Inflammatory macrophage (primary cell): ENCODE results near the gene FOXJ2.
A peak's percentile ranks its signal among the peaks of the same experiment; 100 is the strongest.
"Not testable (repeated sequence)": the region's sequence is repeated elsewhere in the genome, so short reads cannot be mapped to it uniquely, and the experiment has no call there.

ENCODE experiments used
- DNase-seq, 2 donors: peaks; one replicate each; pipeline ENCODE4 v3.0.0-alpha.2; 2020 to 2022

Gene FOXJ2

DNA sequence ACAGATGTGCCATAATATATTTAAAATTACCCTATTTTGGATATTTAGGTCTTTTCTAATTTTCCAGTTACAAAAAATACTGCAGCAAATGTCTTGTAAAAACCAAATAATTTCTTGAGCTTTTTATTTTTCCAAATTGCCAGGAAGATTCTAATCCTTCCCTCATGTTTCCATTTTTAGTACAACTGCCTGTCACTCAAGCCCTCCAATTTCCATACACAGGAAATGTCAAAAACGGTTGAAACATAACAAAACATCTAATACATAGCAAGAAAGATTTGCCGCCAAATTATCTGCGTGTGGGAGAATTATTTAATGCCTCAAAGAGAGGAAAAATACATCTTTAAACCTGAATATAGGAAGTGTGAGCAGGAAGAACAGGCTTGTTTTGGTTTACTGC, 2.3 kb upstream of the FOXJ2 start:
- DNase-seq = no peak

- not testable (repeated sequence) for DNase-seq
Measured at GRCh38 chr12:8031017-8031416, 1.5 kb upstream of the FOXJ2 start.

- no peak for DNase-seq
Measured at GRCh38 chr12:8031872-8032241, 659 bp upstream of the FOXJ2 start.

- peak in 1 of 2 donors; percentile 22 for DNase-seq
Measured at GRCh38 chr12:8033153-8034044, 883 bp downstream of the FOXJ2 start.

GRCh38 chr12:8034802-8035201, 2.3 kb downstream of the FOXJ2 start:
- no peak for DNase-seq

DNA sequence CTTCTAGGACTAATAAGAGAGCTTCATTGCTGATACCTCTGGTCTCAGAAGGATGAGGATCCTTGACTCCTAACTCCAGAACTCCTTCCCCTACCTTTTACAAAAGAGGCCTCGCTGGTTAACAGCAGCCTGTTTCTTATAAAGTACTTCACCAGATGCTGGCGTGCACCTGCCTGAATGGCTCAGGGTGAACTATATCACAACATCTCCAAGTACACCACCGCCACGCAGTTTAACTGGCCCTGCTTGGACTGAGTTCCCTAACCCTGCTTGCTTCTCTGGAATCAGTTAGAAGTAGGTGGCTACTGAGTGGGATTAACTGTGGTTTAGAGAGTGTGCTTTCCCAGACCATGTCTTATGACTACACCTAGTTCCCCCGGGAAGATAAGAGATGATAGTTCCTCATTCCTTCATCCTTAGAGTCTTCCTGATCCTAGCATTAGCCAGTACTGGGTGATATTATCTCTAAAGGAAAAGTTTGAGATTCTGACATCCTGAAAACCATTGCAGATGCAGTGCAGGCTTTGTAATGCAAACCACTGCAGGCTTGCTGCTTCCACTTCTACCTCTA, 3.0 kb downstream of the FOXJ2 start:
- no peak for DNase-seq

DNA sequence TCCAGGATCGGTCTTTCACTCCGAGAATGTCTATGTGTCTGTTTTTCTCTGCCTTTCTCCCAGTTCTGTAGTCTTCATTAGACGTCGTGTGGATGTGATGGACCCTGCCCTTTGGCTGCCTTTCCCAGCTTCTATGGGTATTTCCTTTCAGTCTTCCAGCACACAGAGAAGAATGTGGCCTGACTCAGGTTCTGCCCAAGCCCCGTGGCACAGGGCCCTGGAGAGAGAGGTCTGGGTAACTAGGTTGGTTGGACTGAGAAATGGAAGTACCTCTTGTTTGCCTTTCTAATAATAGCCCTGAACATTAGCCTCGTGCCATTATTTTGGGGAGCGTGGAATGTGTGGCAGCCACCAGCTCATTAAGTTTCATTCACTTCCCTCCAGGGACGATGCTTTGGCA, 3.8 kb downstream of the FOXJ2 start:
- no peak for DNase-seq

DNA sequence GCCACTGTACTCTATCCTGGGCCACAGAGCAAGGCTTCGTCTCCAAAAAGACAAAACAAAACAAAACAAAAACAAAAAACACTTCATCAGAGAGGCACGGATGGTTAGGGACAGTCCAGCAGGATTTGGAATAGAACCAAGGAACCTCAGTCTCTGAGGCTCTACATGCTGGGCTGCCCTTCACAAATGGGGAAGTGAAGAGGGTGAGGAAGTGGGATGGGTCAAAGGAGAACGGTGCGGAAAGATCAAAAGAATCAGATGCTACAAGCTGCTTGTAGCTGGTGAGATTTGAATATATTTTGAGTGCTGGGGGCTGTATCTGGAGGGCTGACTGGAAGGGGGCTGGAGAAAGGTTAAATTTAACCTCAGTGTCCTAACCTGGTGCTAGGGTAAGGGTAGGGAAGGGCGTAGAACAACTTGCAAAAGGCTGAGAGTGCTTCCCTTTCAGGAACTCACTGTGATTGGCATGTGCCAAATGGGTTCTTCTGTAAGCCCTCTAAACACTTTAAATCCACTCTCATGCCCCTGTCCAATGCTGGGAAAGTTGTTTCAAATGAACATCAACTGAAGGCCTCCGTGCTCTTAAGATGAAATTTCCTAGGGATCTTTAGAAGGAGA, 4.6 kb downstream of the FOXJ2 start:
- peak; percentile 70 to 76 for DNase-seq

DNA sequence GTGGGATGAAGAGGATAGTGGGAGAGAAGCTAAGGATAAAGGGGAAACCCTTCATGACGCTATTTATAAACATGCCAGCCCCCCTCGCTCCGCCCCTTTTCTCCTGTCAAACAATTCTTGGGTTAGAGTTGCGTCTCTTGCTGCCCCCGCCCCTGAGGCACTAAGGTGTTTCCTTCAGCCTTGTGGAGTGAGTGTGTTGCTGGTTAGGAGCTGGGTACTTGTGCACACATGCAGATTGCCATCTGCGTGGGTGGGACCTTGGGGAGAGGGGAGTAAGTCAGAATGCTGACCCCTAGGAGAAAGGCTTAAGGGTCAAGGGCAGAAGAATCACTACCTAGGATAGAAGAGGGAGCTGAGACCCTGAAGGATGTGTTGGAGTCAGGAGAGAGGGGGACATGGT, 5.4 kb downstream of the FOXJ2 start:
- DNase-seq = no peak

DNA sequence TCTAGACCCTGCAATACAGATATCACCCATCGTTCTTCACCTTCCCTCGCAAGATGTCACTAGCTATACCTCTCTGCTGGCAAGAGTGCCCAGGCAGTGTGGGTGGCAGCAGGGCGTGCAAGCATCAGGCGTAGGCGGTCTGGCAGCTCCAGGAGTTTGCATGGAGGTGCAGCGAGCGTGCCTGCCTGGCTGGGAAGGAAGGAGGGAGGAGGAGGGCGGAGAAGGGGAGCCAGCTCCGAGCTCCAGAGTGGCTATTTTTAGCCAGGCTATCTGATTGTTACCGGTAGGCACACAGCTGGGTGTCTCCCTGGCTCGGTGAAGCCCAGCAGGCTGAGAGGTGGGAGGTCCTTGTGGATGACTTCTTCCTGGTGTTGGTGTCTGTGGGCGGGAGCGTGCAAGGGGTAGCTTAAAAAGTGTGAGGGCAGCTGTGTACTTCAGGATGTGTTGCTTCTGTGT, 6.2 kb downstream of the FOXJ2 start:
- DNase-seq = peak in 1 of 2 donors; percentile 58

GRCh38 chr12:8040791-8041190, 8.3 kb downstream of the FOXJ2 start:
- DNase-seq = no peak

GRCh38 chr12:8045952-8046944, 13.7 kb downstream of the FOXJ2 start:
- peak; percentile 81 for DNase-seq

- DNase-seq = no peak
Measured at GRCh38 chr12:8047842-8048241, 15.3 kb downstream of the FOXJ2 start.

DNA sequence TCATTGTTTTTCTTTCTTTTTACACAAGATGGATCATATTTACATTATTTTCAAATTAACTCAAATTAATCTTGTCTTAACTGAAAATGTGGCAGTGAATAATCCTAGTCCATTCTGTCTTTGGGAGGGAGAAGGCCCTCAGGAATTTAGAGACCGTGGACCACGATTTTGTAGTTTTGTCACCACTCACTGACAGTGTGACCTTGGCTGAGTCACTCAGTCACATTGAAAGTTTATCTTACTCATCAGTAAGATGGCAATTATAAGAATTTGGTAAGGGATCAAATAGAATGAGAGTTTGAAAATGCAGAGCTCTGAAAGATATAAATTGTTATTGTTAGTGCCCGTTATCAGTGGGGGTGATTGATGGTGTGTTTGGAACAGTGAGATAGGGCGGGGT, 16.4 kb downstream of the FOXJ2 start:
- DNase-seq = peak in 1 of 2 donors; percentile 22

DNA sequence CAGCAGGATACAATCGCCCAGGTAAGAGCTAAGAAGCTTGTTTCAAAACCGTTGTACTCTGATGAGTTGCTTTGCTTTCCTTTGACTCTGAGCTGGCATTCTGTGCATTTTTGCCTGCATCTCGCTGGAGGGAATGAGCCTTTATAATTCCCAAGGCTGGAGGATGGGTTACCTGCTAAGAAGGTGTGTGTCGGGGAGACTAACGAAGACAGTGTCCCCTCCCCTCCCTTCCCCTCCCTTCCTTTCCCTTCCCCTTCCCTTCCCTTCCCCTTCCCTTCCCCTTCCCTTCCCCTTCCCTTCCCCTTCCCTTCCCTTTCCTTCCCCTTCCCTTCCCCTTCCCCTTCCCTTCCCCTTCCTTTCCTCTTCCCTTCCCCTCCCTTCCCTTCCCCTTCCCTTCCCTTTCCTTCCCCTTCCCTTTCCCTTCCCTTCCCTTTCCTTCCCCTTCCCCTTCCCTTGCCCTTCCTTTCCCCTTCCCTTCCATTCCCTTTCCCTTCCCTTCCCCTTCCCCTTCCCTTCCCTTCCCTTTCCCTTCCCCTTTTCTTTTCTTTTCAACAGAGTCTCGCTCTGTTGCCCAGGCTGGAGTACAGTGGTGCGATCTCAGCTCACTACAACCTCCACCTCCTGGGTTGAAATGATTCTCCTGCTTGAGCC, 18.2 kb downstream of the FOXJ2 start:
- DNase-seq = no peak

- peak; percentile 81 to 91 for DNase-seq
Measured at GRCh38 chr12:8052679-8053078, 20.2 kb downstream of the FOXJ2 start.

DNA sequence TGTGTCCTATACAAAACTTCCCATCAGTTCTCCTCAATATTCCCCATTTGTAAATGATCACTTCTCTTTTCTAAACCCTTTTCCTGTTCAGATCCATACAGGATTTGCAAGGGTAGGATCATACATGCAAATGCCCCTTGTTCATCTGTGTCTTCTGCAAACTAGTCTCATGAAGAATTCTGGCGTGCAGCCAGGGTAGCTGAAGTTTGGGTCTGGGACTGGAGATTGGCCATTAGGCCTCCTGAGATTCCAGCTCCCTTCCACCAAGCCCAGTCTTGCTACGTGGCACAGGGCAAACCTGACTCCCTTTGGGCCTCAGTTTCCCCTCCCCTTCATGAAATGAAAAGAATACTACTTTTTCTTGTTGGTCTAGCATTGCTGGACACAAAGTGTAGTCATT, 22.3 kb downstream of the FOXJ2 start:
- no peak for DNase-seq

GRCh38 chr12:8057306-8057705, 24.8 kb downstream of the FOXJ2 start:
- peak in 1 of 2 donors; percentile 31 for DNase-seq

DNA sequence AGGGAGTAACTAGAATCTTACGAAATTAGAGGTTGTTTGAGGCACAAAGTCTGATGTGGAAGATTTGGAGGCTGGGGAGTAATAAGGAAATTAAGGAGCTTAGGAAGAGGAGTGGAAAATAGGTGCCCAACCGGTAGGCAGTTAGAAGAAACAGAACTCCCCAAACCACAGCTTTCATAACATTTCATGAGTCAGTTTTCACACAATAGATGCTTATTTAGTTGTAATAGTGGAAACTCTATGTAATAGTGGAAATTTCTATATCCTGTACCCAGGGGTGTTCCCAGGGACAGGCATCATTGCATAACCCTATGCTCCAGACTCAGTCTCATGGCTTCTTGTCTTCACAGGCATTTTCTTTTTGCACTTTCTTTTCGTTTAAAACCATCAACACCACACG, 25.3 kb downstream of the FOXJ2 start:
- peak; percentile 81 to 94 for DNase-seq

- DNase-seq = no peak
Measured at GRCh38 chr12:8058506-8058905, 26.0 kb downstream of the FOXJ2 start.

GRCh38 chr12:8064131-8064530, 31.6 kb downstream of the FOXJ2 start:
- DNase-seq = peak in 1 of 2 donors; percentile 36
